ENCODE results near the gene DIS3L2. TPM values are rescaled to one million over a fixed set of nuclear protein-coding genes. Genes with fewer than 3 reads are reported as not detected.
"Not testable (repeated sequence)": the region's sequence is repeated elsewhere in the genome, so short reads cannot be mapped to it uniquely, and the experiment has no call there.

Gene DIS3L2
- total RNA-seq, 6 donors from 2014 or later: 31.2 to 98.5 (median 50.3) TPM

- H3K27ac ChIP-seq: peak overlapping the region in 1 of 4 donors; percentile 0
- TF ChIP-seq POLR2AphosphoS5 (IDR thresholded peaks at IDR 0.05) (no peak), EP300 (IDR thresholded peaks at IDR 0.05) (no peak), POLR2A (IDR thresholded peaks at IDR 0.05) (no peak), CTCF (IDR thresholded peaks at IDR 0.05) (no peak)
- no peaks in the 10 kb centered on the region for H3K4me1 ChIP-seq
- H3K4me3 ChIP-seq: no peak overlapping the region
- peaks cover 0 to 7% (median 3%) of the 10 kb centered on the region in 4 donors for H3K27me3 ChIP-seq
- WGBS, 2 donors: 72 to 76% methylated on average over 11 to 14 of the region's 17 CpGs
- no peaks in the 10 kb centered on the region for H3K36me3 ChIP-seq
- ATAC-seq (ENCODE audit: low FRiP score in 2 of 2) (peak in 1 of 2 donors; percentile 54), DNase-seq (peak in 1 of 2 donors; percentile 69)
- no peaks in the 10 kb centered on the region for H3K9me3 ChIP-seq
Measured at GRCh38 chr2:232377841-232378734, 416.6 kb downstream of the DIS3L2 start.

GRCh38 chr2:232378735-232379151 lies 417.2 kb downstream of the DIS3L2 start, which contains the start of gene ALPP:
Gene ALPP, plus strand, starts transcription at chr2:232378751. Its CDS starts 52 bp downstream, at chr2:232378803.
- not testable (repeated sequence) for H3K36me3 ChIP-seq; ATAC-seq (ENCODE audit: low FRiP score in 2 of 2); H3K4me3 ChIP-seq; H3K27me3 ChIP-seq; H3K4me1 ChIP-seq; H3K9me3 ChIP-seq
- DNase-seq: peak in 1 of 2 donors; percentile 74
- 80 to 87% methylated on average over 1 to 10 of the region's 12 CpGs for WGBS, 2 donors
- peak within 1 kb of the TSS in 1 of 4 donors; percentile 0 for H3K27ac ChIP-seq

GRCh38 chr2:232379610-232380590 lies 418.4 kb downstream of the DIS3L2 start:
- 88 to 94% methylated on average over 9 to 37 of the region's 41 CpGs for WGBS, 2 donors
- H3K9me3 ChIP-seq, H3K4me3 ChIP-seq, H3K27me3 ChIP-seq, H3K36me3 ChIP-seq, H3K4me1 ChIP-seq, H3K27ac ChIP-seq: not testable (repeated sequence)
- ATAC-seq (ENCODE audit: low FRiP score in 2 of 2): peak in 1 of 2 donors; percentile 13
- DNase-seq: peak in 1 of 2 donors; percentile 66

- DNase-seq: peak in 1 of 2 donors; percentile 86
- 38 to 62% methylated on average over 26 to 30 of the region's 59 CpGs for WGBS, 2 donors
- H3K9me3 ChIP-seq, H3K4me3 ChIP-seq, H3K36me3 ChIP-seq, H3K27ac ChIP-seq, H3K27me3 ChIP-seq, H3K4me1 ChIP-seq: not testable (repeated sequence)
- peak in 1 of 6 experiments; percentile 21 for TF ChIP-seq CTCF (IDR thresholded peaks at IDR 0.05)
- peak in 1 of 2 donors; percentile 23 for ATAC-seq (ENCODE audit: low FRiP score in 2 of 2)
Measured at GRCh38 chr2:232381204-232382031, 419.9 kb downstream of the DIS3L2 start.

- no peak for ATAC-seq (ENCODE audit: low FRiP score in 2 of 2)
- 58 to 70% methylated on average over 18 of the region's 18 CpGs for WGBS, 2 donors
- DNase-seq: peak in 1 of 2 donors; percentile 46
- H3K27me3 ChIP-seq: peaks cover 1 to 13% (median 7%) of the 10 kb centered on the region in 4 donors
- H3K9me3 ChIP-seq: no peaks in the 10 kb centered on the region
- H3K36me3 ChIP-seq: no peaks in the 10 kb centered on the region
- H3K4me3 ChIP-seq: no peak overlapping the region
- H3K27ac ChIP-seq: no peak overlapping the region
- peaks cover 3 to 21% (median 7%) of the 10 kb centered on the region in 4 donors for H3K4me1 ChIP-seq
- no peak for TF ChIP-seq POLR2AphosphoS5 (IDR thresholded peaks at IDR 0.05)
- no peak for TF ChIP-seq EP300 (IDR thresholded peaks at IDR 0.05)
- TF ChIP-seq POLR2A (IDR thresholded peaks at IDR 0.05): no peak
- no peak for TF ChIP-seq CTCF (IDR thresholded peaks at IDR 0.05)
Measured at GRCh38 chr2:232382331-232383225, 421.1 kb downstream of the DIS3L2 start.
